ENCODE data around the gene MYT1.
"Not testable (repeated sequence)": the region's sequence is repeated elsewhere in the genome, so short reads cannot be mapped to it uniquely, and the experiment has no call there.

MYT1 gene

GRCh38 chr20:64164123-64164836 is at the start of gene MYT1:
MYT1 (plus strand) TSS chr20:64164452; CDS start chr20:64198862, 34,410 bp downstream.
- no peak for DNase-seq (ENCODE audit: low read depth)

- DNase-seq (ENCODE audit: low read depth): no peak
These were observed 48.9 kb upstream of the MYT1 start for GRCh38 chr20:64115171-64115911.

- DNase-seq (ENCODE audit: low read depth): no peak
These were observed 48.2 kb upstream of the MYT1 start for GRCh38 chr20:64116016-64116415.

DNA sequence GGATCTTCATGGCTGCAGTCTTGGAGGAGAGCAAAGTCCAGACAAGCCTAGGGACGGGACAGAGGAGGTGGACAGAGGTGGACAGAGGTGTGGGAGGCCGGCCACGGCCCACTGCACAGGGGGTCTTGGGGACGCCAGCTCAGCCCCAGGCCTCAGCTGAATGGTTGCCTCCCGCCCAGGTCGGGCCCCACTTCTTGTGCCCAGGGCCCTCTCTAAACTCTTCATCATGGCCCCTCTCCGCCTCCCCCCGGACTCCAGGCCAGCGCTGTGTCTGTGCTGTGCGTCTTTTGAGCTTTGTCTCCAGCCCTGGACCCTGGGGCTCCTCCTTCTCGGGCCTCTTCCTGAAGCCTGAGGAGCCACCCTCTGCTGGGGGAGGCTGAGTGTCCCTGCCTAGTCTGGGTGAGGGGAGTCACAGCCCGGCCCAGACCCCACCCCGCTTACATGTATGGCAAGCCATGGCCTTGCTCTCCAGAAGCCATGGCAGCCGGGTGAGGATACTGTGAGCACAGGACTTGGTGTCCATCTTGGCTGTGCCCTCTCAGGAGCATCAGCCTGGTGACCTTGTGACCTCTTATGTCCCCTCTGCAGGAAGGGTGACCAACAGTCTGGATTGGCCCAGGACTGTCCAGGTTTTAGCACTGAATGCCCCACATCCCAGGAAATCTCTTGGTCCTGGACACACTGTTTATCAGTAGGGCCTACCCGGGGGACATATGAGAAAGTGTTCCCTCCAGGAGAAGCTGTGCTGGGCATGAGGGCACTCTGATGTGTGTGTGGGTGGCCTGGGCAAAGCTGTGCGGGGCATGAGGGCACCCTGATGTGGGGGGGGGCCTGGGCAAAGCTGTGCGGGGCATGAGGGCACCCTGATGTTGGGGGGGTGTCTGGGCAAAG is 47.5 kb upstream of the MYT1 start:
- no peak for DNase-seq (ENCODE audit: low read depth)

DNA sequence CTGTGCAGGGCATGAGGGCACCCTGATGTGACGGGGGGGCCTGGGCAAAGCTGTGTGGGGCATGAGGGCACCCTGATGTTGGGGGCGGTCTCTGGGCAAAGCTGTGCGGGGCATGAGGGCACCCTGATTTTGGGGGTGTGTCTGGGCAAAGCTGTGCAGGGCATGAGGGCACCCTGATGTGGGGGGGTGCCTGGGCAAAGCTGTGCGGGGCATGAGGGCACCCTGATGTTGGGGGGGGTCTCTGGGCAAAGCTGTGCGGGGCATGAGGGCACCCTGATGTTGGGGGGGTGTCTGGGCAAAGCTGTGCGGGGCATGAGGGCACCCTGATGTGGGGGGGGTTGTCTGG is 46.8 kb upstream of the MYT1 start:
- not testable (repeated sequence) for DNase-seq (ENCODE audit: low read depth)

GRCh38 chr20:64119301-64119680 is 45.0 kb upstream of the MYT1 start:
- no peak for DNase-seq (ENCODE audit: low read depth)

- DNase-seq (ENCODE audit: low read depth): no peak
These were observed 44.4 kb upstream of the MYT1 start for GRCh38 chr20:64119681-64120341.

DNA sequence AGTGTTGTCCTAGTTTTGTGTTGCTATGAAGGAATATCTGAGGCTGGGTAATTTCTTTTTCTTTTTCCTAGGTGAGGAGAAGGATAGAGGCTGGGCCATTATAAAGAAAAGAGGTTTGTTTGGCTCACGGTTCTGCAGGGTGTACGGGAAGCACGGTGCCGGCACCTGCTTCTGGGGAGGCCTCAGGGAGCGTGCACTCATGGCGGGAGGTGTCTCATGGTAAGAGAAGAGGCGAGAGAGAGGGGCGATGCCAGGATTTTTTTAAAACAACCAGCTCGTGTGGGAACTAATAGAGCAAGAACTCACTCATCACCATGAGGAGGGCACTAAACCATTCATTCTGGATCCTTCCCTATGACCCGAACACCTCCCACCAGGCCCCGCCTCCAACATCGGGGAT is 42.7 kb upstream of the MYT1 start:
- DNase-seq (ENCODE audit: low read depth): no peak

DNA sequence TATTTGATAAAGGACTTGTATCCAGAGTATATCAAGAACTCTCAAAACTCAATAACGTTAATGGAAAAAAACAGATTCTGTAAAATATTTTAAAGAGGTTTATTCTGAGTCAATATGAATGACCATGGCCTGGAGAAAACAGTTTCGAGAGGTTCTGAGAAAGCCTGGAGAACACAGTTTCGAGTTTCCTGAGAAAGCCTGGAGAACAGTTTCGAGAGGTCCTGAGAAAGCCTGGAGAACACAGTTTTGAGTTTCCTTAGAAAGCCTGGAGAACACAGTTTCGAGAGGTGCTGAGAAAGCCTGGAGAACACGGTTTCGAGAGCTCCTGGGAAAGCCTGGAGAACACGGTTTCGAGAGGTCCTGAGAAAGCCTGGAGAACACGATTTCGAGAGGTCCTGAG is 41.3 kb upstream of the MYT1 start:
- DNase-seq (ENCODE audit: low read depth): not testable (repeated sequence)

DNA sequence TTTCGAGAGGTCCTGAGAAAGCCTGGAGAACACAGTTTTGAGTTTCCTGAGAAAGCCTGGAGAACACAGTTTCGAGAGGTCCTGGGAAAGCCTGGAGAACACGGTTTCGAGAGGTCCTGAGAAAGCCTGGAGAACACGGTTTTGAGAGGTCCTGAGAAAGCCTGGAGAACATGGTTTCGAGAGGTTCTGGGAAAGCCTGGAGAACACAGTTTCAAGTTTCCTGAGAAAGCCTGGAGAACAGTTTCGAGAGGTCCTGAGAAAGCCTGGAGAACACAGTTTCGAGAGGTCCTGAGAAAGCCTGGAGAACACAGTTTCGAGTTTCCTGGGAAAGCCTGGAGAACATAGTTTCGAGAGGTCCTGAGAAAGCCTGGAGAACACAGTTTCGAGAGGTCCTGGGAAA is 40.7 kb upstream of the MYT1 start:
- not testable (repeated sequence) for DNase-seq (ENCODE audit: low read depth)

GRCh38 chr20:64129146-64129782 is 35.0 kb upstream of the MYT1 start:
- DNase-seq (ENCODE audit: low read depth): no peak

DNA sequence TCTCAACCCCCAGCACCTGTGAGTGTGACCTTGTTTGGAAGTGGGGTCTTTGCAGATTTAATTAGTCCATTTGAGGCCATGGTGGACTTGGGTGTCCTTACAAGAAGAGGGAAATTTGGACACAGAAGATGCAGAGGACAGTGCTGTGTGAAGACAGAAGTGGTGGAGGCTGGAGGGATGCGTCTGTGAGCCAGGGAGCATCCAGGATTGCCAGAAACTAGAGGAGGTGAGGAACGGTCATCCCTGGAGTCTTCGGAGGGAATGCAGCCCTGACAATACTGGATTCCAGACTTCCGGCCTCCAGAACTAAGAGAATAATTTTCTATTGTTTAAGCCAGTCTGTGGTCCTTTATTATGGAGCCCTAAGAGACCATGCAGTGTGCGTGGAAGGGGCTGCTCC is 34.0 kb upstream of the MYT1 start:
- no peak for DNase-seq (ENCODE audit: low read depth)

DNA sequence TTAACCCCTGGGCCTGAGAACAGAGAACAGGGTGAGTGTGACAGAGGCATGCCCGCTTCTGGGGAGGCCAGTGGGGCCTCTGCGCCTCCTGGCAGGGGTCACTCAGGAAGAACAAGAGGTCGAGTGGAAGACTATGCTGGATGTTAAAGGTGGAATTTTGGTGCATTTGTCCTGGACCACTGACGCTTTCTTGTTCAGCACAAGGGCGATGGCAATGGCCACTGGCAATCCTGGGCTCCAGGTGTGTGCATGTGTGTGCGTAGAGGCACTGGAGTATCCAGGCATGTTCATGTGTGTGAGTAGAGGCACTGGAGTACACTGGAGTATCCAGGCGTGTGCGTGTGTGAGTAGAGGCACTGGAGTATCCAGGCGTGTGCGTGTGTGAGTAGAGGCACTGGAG is 33.4 kb upstream of the MYT1 start:
- DNase-seq (ENCODE audit: low read depth): no peak

DNA sequence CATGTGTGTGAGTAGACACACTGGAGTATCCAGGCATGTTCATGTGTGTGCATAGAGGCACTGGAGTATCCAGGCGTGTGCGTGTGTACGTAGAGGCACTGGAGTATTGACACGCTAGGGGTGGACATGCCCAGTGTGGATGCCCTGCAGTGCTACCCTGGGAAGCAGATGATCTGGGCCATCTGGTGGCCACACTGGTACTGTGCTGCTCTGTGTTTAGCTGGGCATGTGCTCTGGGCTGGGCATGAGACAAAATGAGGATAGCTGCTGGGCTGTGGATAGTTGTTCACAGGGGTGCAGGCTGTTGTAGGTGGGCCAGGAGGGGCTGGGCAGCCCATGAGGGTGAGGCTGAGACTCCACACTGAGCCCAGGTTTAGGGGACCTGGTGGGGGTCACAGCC is 32.8 kb upstream of the MYT1 start:
- DNase-seq (ENCODE audit: low read depth): no peak

DNA sequence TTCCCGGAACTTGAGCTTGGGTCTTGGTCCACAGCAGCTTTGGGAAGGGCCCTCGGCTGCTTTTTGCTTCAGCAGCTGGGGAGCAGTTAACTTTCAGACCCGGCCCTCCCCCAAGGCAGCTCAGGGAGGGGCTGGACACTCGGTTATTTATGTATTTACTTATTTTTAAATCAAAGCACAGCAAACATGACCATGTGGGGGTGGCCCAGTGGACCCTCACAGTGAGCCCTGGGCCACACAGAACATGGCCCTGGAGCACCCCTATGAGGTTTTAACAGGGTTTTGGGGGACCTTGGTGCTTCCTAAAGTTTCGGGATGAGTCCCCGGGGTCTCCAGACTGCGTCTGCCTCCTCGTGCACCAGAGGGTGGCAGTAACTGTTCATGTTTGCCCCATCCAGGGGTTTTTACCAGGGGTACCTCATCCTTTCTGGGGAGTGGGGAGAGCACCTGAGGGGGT is 30.3 kb upstream of the MYT1 start:
- no peak for DNase-seq (ENCODE audit: low read depth)

GRCh38 chr20:64134744-64135143 is 29.5 kb upstream of the MYT1 start:
- not testable (repeated sequence) for DNase-seq (ENCODE audit: low read depth)

- DNase-seq (ENCODE audit: low read depth): no peak
These were observed 28.1 kb upstream of the MYT1 start for GRCh38 chr20:64136004-64136710.

GRCh38 chr20:64137598-64138031 is 26.6 kb upstream of the MYT1 start:
- no peak for DNase-seq (ENCODE audit: low read depth)

DNA sequence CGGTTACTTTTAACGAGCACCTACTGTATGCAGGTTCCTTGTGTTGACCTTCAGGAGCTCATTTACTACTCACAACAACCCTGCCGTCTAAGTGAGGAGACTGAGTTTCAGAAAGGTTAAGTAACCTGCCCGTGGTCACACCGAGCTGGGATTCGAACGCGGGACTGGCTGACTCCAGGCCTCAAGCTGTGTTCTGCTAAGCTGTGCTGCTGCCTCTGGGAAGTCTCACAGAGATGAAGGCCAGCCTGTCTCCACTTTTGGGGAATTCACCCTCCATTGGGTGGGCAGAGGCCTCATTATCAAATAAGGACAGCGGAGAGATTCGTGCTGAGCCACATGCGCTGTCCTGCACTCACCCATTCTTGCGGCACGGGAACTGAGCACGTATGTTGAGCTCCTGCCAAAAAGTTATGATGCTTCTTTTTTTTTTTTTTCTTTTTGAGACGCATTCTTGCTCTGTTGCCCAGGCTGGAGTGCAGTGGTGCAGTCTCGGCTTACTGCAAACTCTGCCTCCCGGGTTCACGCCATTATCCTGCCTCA is 25.9 kb upstream of the MYT1 start:
- no peak for DNase-seq (ENCODE audit: low read depth)

DNA sequence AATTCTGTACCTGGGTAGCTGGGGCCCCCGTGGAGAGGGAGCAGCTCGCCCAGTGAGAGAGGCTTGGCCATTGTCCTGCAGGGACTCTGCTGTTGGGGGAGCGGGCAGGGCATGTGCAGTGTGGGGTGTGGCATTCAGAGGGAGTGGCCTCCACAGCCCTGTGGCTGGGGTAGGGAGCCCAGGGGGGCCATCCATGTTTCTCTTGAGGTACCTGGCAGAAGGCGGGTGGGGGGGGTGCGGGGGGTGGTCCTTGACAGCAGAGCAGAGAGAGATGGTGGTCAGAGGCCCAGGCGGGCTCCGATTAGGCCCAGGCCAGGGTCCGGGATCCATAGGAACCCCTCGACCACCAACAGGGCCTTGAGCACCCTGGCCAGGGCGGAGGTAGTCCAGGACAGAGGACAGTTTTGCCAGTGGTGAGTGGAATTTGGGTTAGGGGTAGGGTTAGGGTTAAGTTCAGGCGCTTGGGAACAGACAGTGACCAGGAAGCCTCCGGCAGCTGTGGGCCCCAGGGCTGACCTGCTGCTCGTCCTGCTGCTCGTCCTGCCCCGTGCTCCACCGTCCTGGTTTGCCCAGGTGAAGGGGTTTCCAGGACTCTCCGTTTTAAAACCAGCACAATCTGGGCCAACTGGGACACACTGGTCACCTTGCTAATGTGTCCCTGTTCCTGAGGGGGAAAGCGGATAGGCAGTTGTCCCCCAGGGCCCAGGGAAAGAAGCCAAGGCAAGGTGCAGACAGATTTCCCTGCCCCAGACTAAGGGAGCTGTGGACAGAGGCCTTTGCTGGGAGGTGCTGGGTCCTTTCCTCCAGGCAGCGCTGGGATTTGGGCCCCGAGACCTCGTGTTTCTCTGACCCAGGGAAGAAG is 24.8 kb upstream of the MYT1 start:
- no peak for DNase-seq (ENCODE audit: low read depth)

All from non-pigmented ciliary epithelial cell (primary cell).